B cell (primary cell): ENCODE measurements around the gene TRIP13. TPM values are rescaled to one million over a fixed set of nuclear protein-coding genes. Genes with fewer than 3 reads are reported as not detected.

Experiments
- ATAC-seq: fragments of 200-7000 bp; cut with Tn5 transposase; one replicate; pipeline ENCODE4 v1.10.0; 2021; ENCODE audit warnings: low read depth, mild to moderate bottlenecking, moderate number of reproducible peaks, moderate library complexity
- CTCF ChIA-PET: fragments of 350-600 bp; sonication (Branson Sonifier 250); formaldehyde crosslinking; loops from one replicate; lab custom pipeline; 2021; ENCODE audit warnings: antibody characterized with exemption, inconsistent platforms; lab: Charles Lee
- POLR2A ChIA-PET: fragments of 350-600 bp; sonication (Branson Sonifier 250); formaldehyde crosslinking; loops from one replicate; lab custom pipeline; 2021; ENCODE audit warnings: antibody characterized with exemption; lab: Charles Lee
- DNase-seq: peaks from one replicate; pipeline ENCODE4 v3.0.0; 2013
- H2AFZ ChIP-seq: 2 replicates; pipeline ENCODE4 v1.6.1; 2012; ENCODE audit warnings: mild to moderate bottlenecking, low read depth, low read length; ENCODE audit not compliant: insufficient read depth, poor library complexity, severe bottlenecking
- H3K27ac ChIP-seq, 2 donors: 1 replicate in 1 of 2; 2 replicates in 1 of 2; pipeline ENCODE4 v1.5.1; 2012 to 2013; ENCODE audit warnings: low read length in 2 of 2, mild to moderate bottlenecking in 2 of 2, moderate library complexity in 1 of 2
- H3K27me3 ChIP-seq, 4 experiments: fragments of 200-600 bp in 1 of 4; sonication (generic) in 1 of 4; replicated peaks in 1 of 4; 1 replicate in 2 of 4; 2 replicates in 2 of 4; pipeline versions ENCODE4 v1.6.1 to v1.7.0; 2013 to 2016; ENCODE audit warnings: low read length in 3 of 4, mild to moderate bottlenecking in 2 of 4, mixed read lengths in 1 of 4, moderate library complexity in 1 of 4; ENCODE audit not compliant: insufficient read depth in 4 of 4, control insufficient read depth in 3 of 4; ENCODE audit errors: control extremely low read depth in 1 of 4
- H3K36me3 ChIP-seq, 2 experiments: replicated peaks in 1 of 2; 1 replicate in 1 of 2; 2 replicates in 1 of 2; pipeline versions ENCODE4 v1.6.1 to v1.7.1; 2013; ENCODE audit warnings: low read length in 1 of 2; ENCODE audit not compliant: insufficient read depth in 2 of 2, control insufficient read depth in 1 of 2; ENCODE audit errors: control extremely low read depth in 1 of 2, extremely low read depth in 1 of 2
- H3K4me1 ChIP-seq, 2 donors: fragments of 200-600 bp in 1 of 2; sonication (generic) in 1 of 2; 1 replicate in 1 of 2; 2 replicates in 1 of 2; pipeline versions ENCODE4 v1.5.1 to v1.6.1; 2013 to 2017; ENCODE audit warnings: low read length in 2 of 2; ENCODE audit not compliant: control insufficient read depth in 2 of 2, insufficient read depth in 2 of 2
- H3K4me2 ChIP-seq: replicated peaks from 2 replicates; pipeline ENCODE3; 2012; ENCODE audit warnings: mild to moderate bottlenecking, low read depth, low read length; ENCODE audit not compliant: poor library complexity, severe bottlenecking
- H3K4me3 ChIP-seq, 5 experiments: fragments of 200-600 bp in 1 of 5; sonication (generic) in 1 of 5; 1 replicate in 3 of 5; 2 replicates in 2 of 5; pipeline versions ENCODE4 v1.5.1 to v1.7.0; 2011 to 2016; ENCODE audit warnings: low read length in 4 of 5, mild to moderate bottlenecking in 4 of 5, low read depth in 2 of 5, control low read depth in 1 of 5, moderate library complexity in 1 of 5; ENCODE audit not compliant: insufficient read depth in 1 of 5; ENCODE audit errors: control extremely low read depth in 1 of 5, extremely low read depth in 1 of 5
- H3K79me2 ChIP-seq: fragments of 200-600 bp; sonication (generic); one replicate; pipeline ENCODE4 v1.6.0; 2016; ENCODE audit warnings: low read length; ENCODE audit not compliant: control insufficient read depth, insufficient read depth
- H3K9ac ChIP-seq: fragments of 200-600 bp; sonication (generic); 2 replicates; pipeline ENCODE4 v1.6.1; 2017; ENCODE audit warnings: mild to moderate bottlenecking, low read length, moderate library complexity
- H3K9me3 ChIP-seq, 3 donors: one replicate each; pipeline versions ENCODE4 v1.6.1 to v1.7.1; 2013; ENCODE audit warnings: low read length in 2 of 3; ENCODE audit not compliant: control insufficient read depth in 2 of 3, insufficient read depth in 1 of 3; ENCODE audit errors: control extremely low read depth in 1 of 3
- H4K20me1 ChIP-seq: 2 replicates; pipeline ENCODE4 v1.6.0; 2012; ENCODE audit warnings: mild to moderate bottlenecking, low read length; ENCODE audit not compliant: insufficient read depth, control insufficient read depth, poor library complexity, severe bottlenecking
- H3K27ac Mint-ChIP-seq: one replicate; pipeline ENCODE4 v1.8.0; 2021; ENCODE audit warnings: mixed read lengths
- H3K27me3 Mint-ChIP-seq: one replicate; pipeline ENCODE4 v1.8.0; 2021; ENCODE audit warnings: mixed read lengths
- H3K4me1 Mint-ChIP-seq: one replicate; pipeline ENCODE4 v1.8.0; 2021; ENCODE audit warnings: mixed read lengths
- H3K4me3 Mint-ChIP-seq: one replicate; pipeline ENCODE4 v1.8.0; 2021; ENCODE audit warnings: mixed read lengths
- H3K9me3 Mint-ChIP-seq: one replicate; pipeline ENCODE4 v1.8.0; 2022; ENCODE audit warnings: mixed read lengths; ENCODE audit not compliant: insufficient read depth
- CTCF ChIP-seq: fragments of 200-600 bp; IDR thresholded peaks from one replicate; pipeline ENCODE4 v1.8.0; 2022; ENCODE audit warnings: antibody characterized with exemption, mild to moderate bottlenecking
- EZH2 ChIP-seq: IDR thresholded peaks from 2 replicates; pipeline ENCODE4 v1.6.1; 2012; ENCODE audit warnings: borderline replicate concordance, low read depth, mild to moderate bottlenecking, moderate library complexity, low read length; ENCODE audit not compliant: insufficient read depth, poor library complexity, severe bottlenecking
- WGBS: methylation state at CpG from one replicate; pipeline ENCODE4 v1.1.5; 2013; ENCODE audit warnings: missing lambda C conversion rate; ENCODE audit not compliant: insufficient coverage; 5-methylcytosine and 5-hydroxymethylcytosine counted together
- intact Hi-C: fragments of 100-400 bp; cut with micrococcal nuclease; formaldehyde crosslinking; loops from one replicate; pipeline ENCODE4 v1.10.0; 2022
- polyA plus RNA-seq: library from polyadenylated mRNA; depleted of rRNA; stranded (reverse); fragments of >200 nt; gene quantifications from 2 replicates; pipeline ENCODE4 v1.2.3, GENCODE V29; 2012
- total RNA-seq, 2 donors: library from RNA; stranded (reverse); fragments of 120-200 nt in 1 of 2; gene quantifications; 1 replicate in 1 of 2; 2 replicates in 1 of 2; pipeline versions ENCODE4 v1.2.3 to v1.2.4, GENCODE V29; 2013 to 2022

TRIP13 gene
- total and polyA plus RNA-seq, 2 donors (not counting 1 experiment from before 2014, with no cell fraction given), result 0.63 to 1.1 TPM

- no peak for ATAC-seq
- CTCF ChIA-PET, result no interaction called here
These were observed 26.9 kb upstream of the TRIP13 start for GRCh38 chr5:865771-866170.

GRCh38 chr5:867300-867870 lies 25.3 kb upstream of the TRIP13 start:
- no peak overlapping the region for H3K9ac ChIP-seq
- Mint-ChIP-seq H3K27ac (no peak overlapping the region), H3K27me3 (no peaks in the 10 kb centered on the region), H3K9me3 (no peaks in the 10 kb centered on the region), H3K4me1 (no peaks in the 10 kb centered on the region), H3K4me3 (no peak overlapping the region)
- H3K4me3 ChIP-seq, result no peak overlapping the region
- TF ChIP-seq CTCF (no peak), EZH2 (no peak)
- H3K9me3 ChIP-seq, result peaks cover 0 to 6% (median 0%) of the 10 kb centered on the region in 3 donors
- DNase-seq, result no peak
- H3K36me3 ChIP-seq, result peaks cover 4 to 91% of the 10 kb centered on the region in 2 experiments
- no peak overlapping the region for H3K27ac ChIP-seq
- no peaks in the 10 kb centered on the region for H3K4me1 ChIP-seq
- intact Hi-C loops, result no loop called here
- no peak overlapping the region for H2AFZ ChIP-seq
- 98% methylated on average over 6 of the region's 6 CpGs for WGBS
- CTCF ChIA-PET, result no interaction called here
- no peak for ATAC-seq
- no peak overlapping the region for H3K4me2 ChIP-seq
- H3K79me2 ChIP-seq, result no peaks in the 10 kb centered on the region
- POLR2A ChIA-PET, result no interaction called here
- no peaks in the 10 kb centered on the region for H4K20me1 ChIP-seq
- no peaks in the 10 kb centered on the region for H3K27me3 ChIP-seq

More at GRCh38 chr5:865771-866170, 26.9 kb upstream of the TRIP13 start:
- TF ChIP-seq EZH2 (no peak), CTCF (no peak)
- H3K9me3 Mint-ChIP-seq, result no peaks in the 10 kb centered on the region
- 97% methylated on average over 10 of the region's 10 CpGs for WGBS
- POLR2A ChIA-PET, result no interaction called here
- H3K4me3 Mint-ChIP-seq, result no peak overlapping the region
- H3K36me3 ChIP-seq, result peaks cover 3 to 81% of the 10 kb centered on the region in 2 experiments
- no peaks in the 10 kb centered on the region for H3K4me1 ChIP-seq
- H3K27me3 Mint-ChIP-seq, result no peaks in the 10 kb centered on the region
- no peaks in the 10 kb centered on the region for H3K27me3 ChIP-seq
- no peak overlapping the region for H3K27ac ChIP-seq
- H4K20me1 ChIP-seq, result no peaks in the 10 kb centered on the region
- intact Hi-C loops, result no loop called here
- no peak overlapping the region for H2AFZ ChIP-seq
- no peak overlapping the region for H3K27ac Mint-ChIP-seq
- H3K9ac ChIP-seq, result no peak overlapping the region
- H3K9me3 ChIP-seq, result peaks cover 0 to 6% (median 0%) of the 10 kb centered on the region in 3 donors
- H3K4me1 Mint-ChIP-seq, result no peaks in the 10 kb centered on the region
- no peak overlapping the region for H3K4me2 ChIP-seq
- H3K4me3 ChIP-seq, result no peak overlapping the region
- no peak for DNase-seq
- no peaks in the 10 kb centered on the region for H3K79me2 ChIP-seq
